Sigmoid colon (tissue), 7 donors: ENCODE results near the gene OR10G3. TPM values are rescaled to one million over a fixed set of nuclear protein-coding genes. Genes with fewer than 3 reads are reported as not detected.

Source experiments
- DNase-seq: peaks from one replicate; pipeline ENCODE4 v3.0.0-alpha.2; 2019
- H3K27ac ChIP-seq, 4 donors: fragments of 200-600 bp; sonication (generic); one replicate each; pipeline ENCODE4 v1.5.1; 2016 to 2019; ENCODE audit warnings: mild to moderate bottlenecking in 1 of 4
- H3K27me3 ChIP-seq, 3 donors: fragments of 200-600 bp; sonication (generic); one replicate each; pipeline ENCODE4 v1.5.1; 2019; ENCODE audit warnings: mild to moderate bottlenecking in 1 of 3
- H3K36me3 ChIP-seq, 4 donors: fragments of 200-600 bp; sonication (generic); one replicate each; pipeline ENCODE4 v1.5.1; 2016 to 2019
- H3K4me1 ChIP-seq, 4 donors: fragments of 200-600 bp; sonication (generic); one replicate each; pipeline ENCODE4 v1.5.1; 2017 to 2019
- H3K4me3 ChIP-seq, 4 donors: fragments of 200-600 bp; sonication (generic); one replicate each; pipeline ENCODE4 v1.5.1; 2017 to 2019; ENCODE audit warnings: mild to moderate bottlenecking in 2 of 4, moderate library complexity in 1 of 4
- H3K9me3 ChIP-seq, 4 donors: fragments of 200-600 bp in 3 of 4; sonication (generic) in 3 of 4; one replicate each; pipeline versions ENCODE4 v1.5.1 to v1.6.1; 2013 to 2019
- EP300 ChIP-seq, 4 donors: sonication (generic); formaldehyde crosslinking; IDR thresholded peaks; one replicate each; pipeline ENCODE4 v1.6.1; 2017; ENCODE audit warnings: antibody characterized with exemption in 4 of 4
- POLR2A ChIP-seq, 2 donors: fragments of 450-650 bp; IDR thresholded peaks; one replicate each; pipeline ENCODE4 v1.6.1; 2016; ENCODE audit warnings: antibody characterized with exemption in 2 of 2, mild to moderate bottlenecking in 2 of 2, moderate library complexity in 2 of 2
- POLR2AphosphoS5 ChIP-seq, 4 donors: sonication (generic); formaldehyde crosslinking; IDR thresholded peaks; one replicate each; pipeline ENCODE4 v1.6.1; 2017; ENCODE audit warnings: antibody characterized with exemption in 4 of 4
- WGBS, 2 donors: extraction: QIAGEN DNeasy Blood & Tissue Kit; methylation state at CpG; one replicate each; pipeline ENCODE4 v1.1.7; 2013; 5-methylcytosine and 5-hydroxymethylcytosine counted together
- intact Hi-C: fragments of 100-400 bp; cut with DNase I; formaldehyde crosslinking; loops from one replicate; pipeline ENCODE4 v1.15.1; 2023
- polyA plus RNA-seq, 3 donors: library from polyadenylated mRNA; stranded (reverse); fragments of 200-250 nt; gene quantifications; one replicate each; pipeline ENCODE4 v1.2.3, GENCODE V29; 2013
- total RNA-seq, 4 donors: library from RNA; depleted of rRNA; stranded (reverse); fragments of >200 nt; gene quantifications; one replicate each; pipeline ENCODE4 v1.1.0, GENCODE V29; 2016
- TF ChIP-seq, protein P1 (sequence below), 4 experiments: fragments of 450-650 bp in 3 of 4; fragments of 200-600 bp in 1 of 4; IDR thresholded peaks; one replicate each; pipeline ENCODE4 v1.5.1; 2016 to 2019; ENCODE audit warnings: antibody characterized with exemption in 4 of 4, mild to moderate bottlenecking in 3 of 4, moderate library complexity in 2 of 4
- donor health status: healthy with polysubstance abuse.
- donor health status: Bipolar disorder and iron deficiency.
- donor health status: healthy.

The OR10G3 gene
- total and polyA plus RNA-seq, 7 donors, result not detected

DNA sequence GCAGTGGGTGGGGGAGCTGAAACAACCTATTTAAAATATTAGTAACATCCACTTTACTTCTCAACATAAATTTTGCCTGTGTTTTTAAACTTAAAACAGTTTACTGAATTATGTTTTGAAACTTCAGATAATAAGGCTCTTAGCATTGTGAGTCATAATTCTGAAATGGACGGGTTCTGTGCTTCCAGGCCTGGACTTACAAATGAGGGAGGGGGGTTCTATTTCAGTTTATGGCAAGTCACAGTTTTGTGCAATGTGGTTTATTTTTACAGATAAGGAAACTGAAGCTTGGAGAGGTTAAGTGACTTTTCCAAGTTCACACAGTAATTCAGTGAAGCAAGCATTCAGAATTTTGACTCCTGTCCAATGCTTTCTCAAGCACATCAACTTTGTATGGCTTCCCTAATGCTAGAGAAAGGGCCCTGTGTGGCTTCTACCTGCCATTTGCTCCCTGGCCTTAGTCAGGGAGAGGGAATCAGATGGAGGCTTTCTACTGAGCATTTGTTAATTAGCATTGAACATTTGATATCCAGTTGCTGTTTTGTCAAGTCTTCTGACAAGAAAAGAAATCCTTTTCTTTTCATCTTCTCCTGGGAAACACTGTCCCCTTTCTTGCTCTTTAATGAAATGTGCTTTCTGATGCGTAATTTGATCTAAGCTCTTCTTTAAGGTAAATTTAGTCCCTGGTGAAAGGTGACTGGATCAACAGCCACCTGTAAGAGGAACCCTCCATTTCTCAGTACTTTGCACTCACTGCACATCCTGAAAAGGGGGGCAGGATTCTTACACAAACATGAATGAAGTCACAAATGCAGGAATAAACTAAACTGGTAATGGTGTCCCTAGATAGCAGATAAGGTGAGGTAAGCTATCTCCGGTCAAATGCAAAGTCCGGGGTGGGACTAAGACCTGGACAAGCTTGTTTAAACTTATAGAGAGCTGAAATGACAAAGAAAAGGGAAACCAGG is 51.2 kb downstream of the OR10G3 start:
- H3K36me3 ChIP-seq, result peaks cover 0 to 7% (median 0%) of the 10 kb centered on the region in 4 donors
- DNase-seq, result no peak
- H3K4me3 ChIP-seq, result no peak overlapping the region
- intact Hi-C loops, result loop anchor here (1.0 kb wide), 1 partner anchor 23 kb away; no protein-coding TSS in a partner anchor
- H3K9me3 ChIP-seq, result no peaks in the 10 kb centered on the region
- H3K27me3 ChIP-seq, result no peaks in the 10 kb centered on the region
- TF ChIP-seq POLR2A (IDR thresholded peaks at IDR 0.05) (no peak), POLR2AphosphoS5 (IDR thresholded peaks at IDR 0.05) (no peak), EP300 (IDR thresholded peaks at IDR 0.05) (no peak)
- TF ChIP-seq, protein P1, sequence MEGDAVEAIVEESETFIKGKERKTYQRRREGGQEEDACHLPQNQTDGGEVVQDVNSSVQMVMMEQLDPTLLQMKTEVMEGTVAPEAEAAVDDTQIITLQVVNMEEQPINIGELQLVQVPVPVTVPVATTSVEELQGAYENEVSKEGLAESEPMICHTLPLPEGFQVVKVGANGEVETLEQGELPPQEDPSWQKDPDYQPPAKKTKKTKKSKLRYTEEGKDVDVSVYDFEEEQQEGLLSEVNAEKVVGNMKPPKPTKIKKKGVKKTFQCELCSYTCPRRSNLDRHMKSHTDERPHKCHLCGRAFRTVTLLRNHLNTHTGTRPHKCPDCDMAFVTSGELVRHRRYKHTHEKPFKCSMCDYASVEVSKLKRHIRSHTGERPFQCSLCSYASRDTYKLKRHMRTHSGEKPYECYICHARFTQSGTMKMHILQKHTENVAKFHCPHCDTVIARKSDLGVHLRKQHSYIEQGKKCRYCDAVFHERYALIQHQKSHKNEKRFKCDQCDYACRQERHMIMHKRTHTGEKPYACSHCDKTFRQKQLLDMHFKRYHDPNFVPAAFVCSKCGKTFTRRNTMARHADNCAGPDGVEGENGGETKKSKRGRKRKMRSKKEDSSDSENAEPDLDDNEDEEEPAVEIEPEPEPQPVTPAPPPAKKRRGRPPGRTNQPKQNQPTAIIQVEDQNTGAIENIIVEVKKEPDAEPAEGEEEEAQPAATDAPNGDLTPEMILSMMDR (IDR thresholded peaks at IDR 0.05), result no peak
- peaks cover 0 to 18% (median 14%) of the 10 kb centered on the region in 4 donors for H3K4me1 ChIP-seq
- no peak overlapping the region for H3K27ac ChIP-seq
- 66 to 82% methylated on average over 4 of the region's 4 CpGs for WGBS, 2 donors

- Histone ChIP-seq H3K9me3 (no peaks in the 10 kb centered on the region), H3K36me3 (peaks cover 0 to 9% (median 0%) of the 10 kb centered on the region in 4 donors), H3K4me3 (no peak overlapping the region), H3K4me1 (peaks cover 0 to 18% (median 14%) of the 10 kb centered on the region in 4 donors), H3K27ac (peak overlapping the region in 1 of 4 donors; percentile 89), H3K27me3 (no peaks in the 10 kb centered on the region)
- intact Hi-C loops, result loop anchor here (2.0 kb wide), 1 partner anchor 16 kb away; the partner anchor contains the start of gene METTL3
- no peak for DNase-seq
- WGBS, 2 donors, result 60 to 69% methylated on average over 1 of the region's 1 CpG
- TF ChIP-seq POLR2AphosphoS5 (IDR thresholded peaks at IDR 0.05) (no peak), POLR2A (IDR thresholded peaks at IDR 0.05) (no peak), EP300 (IDR thresholded peaks at IDR 0.05) (no peak)
- TF ChIP-seq, protein P1 (IDR thresholded peaks at IDR 0.05), result no peak
These were observed 52.6 kb downstream of the OR10G3 start for GRCh38 chr14:21527318-21527679.

GRCh38 chr14:21526672-21527317 is 53.1 kb downstream of the OR10G3 start:
- TF ChIP-seq, protein P1 (IDR thresholded peaks at IDR 0.05), result no peak
- TF ChIP-seq POLR2A (IDR thresholded peaks at IDR 0.05), result no peak
- TF ChIP-seq POLR2AphosphoS5 (IDR thresholded peaks at IDR 0.05), result no peak
- no peak for TF ChIP-seq EP300 (IDR thresholded peaks at IDR 0.05)
- Histone ChIP-seq H3K27ac (peak overlapping the region; percentile 78 to 89 (median 88)), H3K9me3 (no peaks in the 10 kb centered on the region), H3K4me1 (peaks cover 0 to 18% (median 14%) of the 10 kb centered on the region in 4 donors), H3K4me3 (peak overlapping the region; percentile 90 to 95 (median 94)), H3K27me3 (no peaks in the 10 kb centered on the region), H3K36me3 (peaks cover 0 to 9% (median 0%) of the 10 kb centered on the region in 4 donors)
- WGBS, 2 donors, result 22 to 50% methylated on average over 13 of the region's 13 CpGs
- DNase-seq, result no peak
- intact Hi-C loops, result loop anchor here (2.0 kb wide), 1 partner anchor 16 kb away; the partner anchor contains the start of gene METTL3

DNA sequence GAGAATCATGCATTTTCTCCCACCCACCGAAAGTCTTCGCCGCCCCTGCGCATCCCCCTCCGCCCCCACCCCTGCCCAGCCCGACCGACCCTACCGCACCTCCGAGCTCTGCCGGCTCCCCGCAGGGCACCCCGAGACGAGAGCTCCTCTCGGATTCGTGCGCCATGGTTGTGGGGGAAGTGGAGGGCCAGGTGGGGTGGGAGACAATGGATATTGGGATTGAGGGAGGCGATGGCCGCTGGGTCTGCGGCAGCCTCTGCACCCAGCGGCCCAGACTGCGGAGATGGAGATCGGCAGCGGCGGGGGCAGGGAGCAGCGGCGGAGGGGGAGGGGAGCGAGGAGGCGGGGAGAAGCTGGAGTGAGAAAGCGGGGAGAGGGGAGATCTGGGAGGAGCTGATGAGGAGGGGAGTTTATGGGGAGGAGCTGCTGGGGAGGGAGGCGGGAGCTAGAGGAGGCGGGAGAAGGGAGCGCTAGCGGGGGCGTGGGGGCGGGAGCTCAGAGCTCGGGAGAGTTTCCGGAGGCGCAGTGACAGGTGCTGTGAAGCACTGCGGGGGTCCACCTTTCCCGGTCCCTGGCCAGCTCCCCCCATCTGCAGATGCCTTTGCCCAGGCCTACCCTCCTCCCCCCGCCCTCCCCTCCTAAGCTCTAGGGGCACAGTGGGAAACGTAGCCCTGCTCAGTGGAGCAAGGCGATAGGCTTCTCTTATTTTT is 53.8 kb downstream of the OR10G3 start, which contains the start of gene SALL2:
SALL2 (minus strand) TSS at position 385 of the 710 bp plus-strand sequence; CDS start at position 166, 219 bp downstream.
- Histone ChIP-seq H3K4me3 (peak within 1 kb of the TSS; percentile 90 to 95 (median 94)), H3K9me3 (no peaks in the 10 kb centered on the region), H3K27ac (peak within 1 kb of the TSS; percentile 78 to 89 (median 88)), H3K27me3 (no peaks in the 10 kb centered on the region), H3K36me3 (peaks cover 0 to 9% (median 0%) of the 10 kb centered on the region in 4 donors), H3K4me1 (peaks cover 0 to 18% (median 14%) of the 10 kb centered on the region in 4 donors)
- peak; percentile 94 for DNase-seq
- peak; percentile 22 to 76 (median 60) for TF ChIP-seq POLR2AphosphoS5 (IDR thresholded peaks at IDR 0.05)
- TF ChIP-seq, protein P1 (IDR thresholded peaks at IDR 0.05), result no peak
- peak in 1 of 2 donors; percentile 10 for TF ChIP-seq POLR2A (IDR thresholded peaks at IDR 0.05)
- TF ChIP-seq EP300 (IDR thresholded peaks at IDR 0.05), result no peak
- WGBS, 2 donors, result 1% methylated on average over 43 of the region's 43 CpGs
- intact Hi-C loops, result loop anchor here (2.0 kb wide), 1 partner anchor 15 kb away; the partner anchor contains the start of gene METTL3
